ENCODE results near the gene ZNF554. TPM values are rescaled to one million over a fixed set of nuclear protein-coding genes. Genes with fewer than 3 reads are reported as not detected.

Gene ZNF554
- total RNA-seq, 1 donor from 2014 or later: 11.0 TPM

DNA sequence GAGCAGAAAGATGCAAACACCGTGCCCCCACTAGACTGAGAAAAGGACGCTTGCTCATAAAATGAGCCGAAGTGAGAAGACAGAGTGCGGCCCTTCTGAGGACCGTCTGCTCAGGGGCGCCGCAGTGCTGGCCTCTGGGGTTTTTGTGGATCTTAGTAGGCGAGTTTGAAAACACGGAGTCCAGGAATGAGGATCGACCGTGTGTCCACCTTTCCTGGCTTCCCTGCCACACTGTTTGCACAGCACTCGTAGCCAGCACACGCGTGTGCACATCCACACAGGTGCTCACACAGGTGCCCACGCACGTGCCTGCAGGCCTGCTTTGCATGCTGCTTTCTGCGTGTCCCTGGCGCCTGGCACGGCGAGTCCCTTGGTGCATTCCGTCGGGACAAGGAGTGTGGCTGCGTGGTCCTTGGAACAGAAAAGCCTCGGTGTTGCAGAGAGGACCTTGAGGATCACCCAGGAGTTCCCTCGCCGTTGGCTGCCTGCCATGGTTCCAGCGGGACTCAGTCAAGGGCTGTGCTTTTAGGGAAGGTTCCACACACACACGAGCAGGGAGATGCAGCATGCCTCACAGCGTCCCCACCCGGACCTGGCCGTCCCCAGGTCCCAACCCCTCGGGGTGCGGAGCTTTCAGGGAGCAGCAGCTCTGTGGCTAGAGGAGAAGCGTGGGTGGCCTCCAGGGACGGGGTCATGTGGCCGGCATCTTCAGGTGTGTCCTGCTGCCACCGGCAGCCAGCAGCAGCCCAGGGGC lies 10.1 kb upstream of the ZNF554 start:
- H3F3A ChIP-seq (ENCODE audit: low read depth): no peaks in the 10 kb centered on the region
- TF ChIP-seq CTCF (IDR thresholded peaks at IDR 0.05) (no peak), EZH2phosphoT487 (IDR thresholded peaks at IDR 0.05) (no peak), EZH2 (IDR thresholded peaks at IDR 0.05) (no peak)
- no peak for DNase-seq (ENCODE audit: low spot score)
- no peaks in the 10 kb centered on the region for H3K9me3 Mint-ChIP-seq
- H2AFZ ChIP-seq (replicated peaks): no peak overlapping the region
- H3K27ac ChIP-seq: no peak overlapping the region
- H3K4me2 ChIP-seq: no peak overlapping the region
- H3K4me1 ChIP-seq: no peaks in the 10 kb centered on the region
- no peak overlapping the region for H3K9ac ChIP-seq
- H3K36me3 ChIP-seq: no peaks in the 10 kb centered on the region
- no peaks in the 10 kb centered on the region for H4K20me1 ChIP-seq (ENCODE audit: low read depth)
- peaks cover 9% of the 10 kb centered on the region for H3K36me3 Mint-ChIP-seq
- no peak overlapping the region for H3K4me3 ChIP-seq
- no peaks in the 10 kb centered on the region for H3K27me3 ChIP-seq
- no peaks in the 10 kb centered on the region for H3K9me3 ChIP-seq (ENCODE audit: low read depth)
- H3K79me2 ChIP-seq (ENCODE audit: low read depth): no peaks in the 10 kb centered on the region
- H3K27ac Mint-ChIP-seq: no peak overlapping the region
- no peak overlapping the region for H3K4me3 Mint-ChIP-seq
- H3K27me3 Mint-ChIP-seq (ENCODE audit: insufficient read depth, low read depth): peaks cover 4% of the 10 kb centered on the region
- no peaks in the 10 kb centered on the region for H3K4me1 Mint-ChIP-seq

DNA sequence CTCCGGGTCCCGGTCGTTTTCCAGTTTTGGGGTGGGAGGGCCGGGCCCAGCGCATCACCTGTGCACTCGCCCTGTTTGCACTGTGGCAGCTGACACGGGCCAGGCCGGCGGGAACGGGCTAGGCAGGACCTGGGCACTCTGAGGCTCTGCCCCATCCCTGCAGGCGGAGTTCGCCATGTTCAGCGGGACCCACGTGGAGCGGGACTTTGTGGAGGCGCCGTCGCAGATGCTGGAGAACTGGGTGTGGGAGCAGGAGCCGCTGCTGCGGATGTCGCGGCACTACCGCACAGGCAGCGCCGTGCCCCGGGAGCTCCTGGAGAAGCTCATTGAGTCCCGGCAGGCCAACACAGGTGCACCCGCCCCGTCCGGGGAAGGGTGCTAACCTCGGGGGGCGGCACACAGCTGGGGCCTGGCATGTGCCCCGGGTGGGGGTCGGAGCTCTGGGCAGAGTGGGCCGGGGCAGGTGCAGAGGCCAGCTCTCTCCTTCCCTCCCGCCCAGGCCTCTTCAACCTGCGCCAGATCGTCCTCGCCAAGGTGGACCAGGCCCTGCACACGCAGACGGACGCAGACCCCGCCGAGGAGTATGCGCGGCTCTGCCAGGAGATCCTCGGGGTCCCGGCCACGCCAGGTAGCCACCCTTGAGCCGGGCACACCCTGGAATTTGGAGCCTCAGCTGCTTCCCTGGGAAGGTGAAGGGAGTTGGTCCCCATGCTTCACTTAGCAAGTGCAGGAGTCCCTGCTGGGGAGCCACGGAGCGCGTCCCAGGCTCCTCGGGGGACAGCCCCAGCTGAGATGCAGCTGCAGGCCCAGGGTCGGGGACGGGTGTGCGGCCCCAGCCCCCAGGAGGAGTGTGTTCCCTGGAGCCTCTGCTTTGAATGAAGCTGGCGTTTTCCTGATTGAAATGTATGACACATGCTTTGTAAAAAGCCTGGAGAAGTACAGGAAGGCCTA lies 9.3 kb upstream of the ZNF554 start:
- Histone ChIP-seq H4K20me1 (ENCODE audit: low read depth) (peaks cover 7% of the 10 kb centered on the region), H3K4me1 (no peaks in the 10 kb centered on the region), H3K79me2 (ENCODE audit: low read depth) (no peaks in the 10 kb centered on the region), H3F3A (ENCODE audit: low read depth) (no peaks in the 10 kb centered on the region), H3K4me3 (no peak overlapping the region), H2AFZ (replicated peaks) (no peak overlapping the region), H3K27me3 (no peaks in the 10 kb centered on the region), H3K9me3 (ENCODE audit: low read depth) (no peaks in the 10 kb centered on the region), H3K9ac (no peak overlapping the region), H3K4me2 (no peak overlapping the region), H3K27ac (no peak overlapping the region), H3K36me3 (no peaks in the 10 kb centered on the region)
- H3K4me1 Mint-ChIP-seq: no peaks in the 10 kb centered on the region
- H3K27ac Mint-ChIP-seq: no peak overlapping the region
- no peaks in the 10 kb centered on the region for H3K9me3 Mint-ChIP-seq
- H3K27me3 Mint-ChIP-seq (ENCODE audit: insufficient read depth, low read depth): peaks cover 2% of the 10 kb centered on the region
- DNase-seq (ENCODE audit: low spot score): no peak
- H3K4me3 Mint-ChIP-seq: no peak overlapping the region
- H3K36me3 Mint-ChIP-seq: peaks cover 7% of the 10 kb centered on the region
- TF ChIP-seq EZH2phosphoT487 (IDR thresholded peaks at IDR 0.05): no peak
- no peak for TF ChIP-seq CTCF (IDR thresholded peaks at IDR 0.05)
- TF ChIP-seq EZH2 (IDR thresholded peaks at IDR 0.05): no peak

GRCh38 chr19:2811221-2811722 lies 8.4 kb upstream of the ZNF554 start:
- H3K27me3 Mint-ChIP-seq (ENCODE audit: insufficient read depth, low read depth): peaks cover 2% of the 10 kb centered on the region
- no peak overlapping the region for H3K27ac Mint-ChIP-seq
- no peak overlapping the region for H3K4me3 ChIP-seq
- H3K79me2 ChIP-seq (ENCODE audit: low read depth): no peaks in the 10 kb centered on the region
- no peak for TF ChIP-seq CTCF (IDR thresholded peaks at IDR 0.05)
- TF ChIP-seq EZH2phosphoT487 (IDR thresholded peaks at IDR 0.05): no peak
- TF ChIP-seq EZH2 (IDR thresholded peaks at IDR 0.05): no peak
- no peak overlapping the region for H3K4me2 ChIP-seq
- no peak overlapping the region for H3K9ac ChIP-seq
- H3K4me1 ChIP-seq: no peaks in the 10 kb centered on the region
- no peaks in the 10 kb centered on the region for H3F3A ChIP-seq (ENCODE audit: low read depth)
- peaks cover 7% of the 10 kb centered on the region for H4K20me1 ChIP-seq (ENCODE audit: low read depth)
- H3K36me3 ChIP-seq: no peaks in the 10 kb centered on the region
- H3K36me3 Mint-ChIP-seq: peaks cover 6% of the 10 kb centered on the region
- H3K27me3 ChIP-seq: no peaks in the 10 kb centered on the region
- no peak overlapping the region for H3K4me3 Mint-ChIP-seq
- H3K27ac ChIP-seq: no peak overlapping the region
- H3K4me1 Mint-ChIP-seq: no peaks in the 10 kb centered on the region
- DNase-seq (ENCODE audit: low spot score): no peak
- no peaks in the 10 kb centered on the region for H3K9me3 ChIP-seq (ENCODE audit: low read depth)
- no peak overlapping the region for H2AFZ ChIP-seq (replicated peaks)
- H3K9me3 Mint-ChIP-seq: no peaks in the 10 kb centered on the region

Measured in neural progenitor cell (in vitro differentiated cells).